Measurements from ENCODE around the gene AHNAK. TPM values are rescaled to one million over a fixed set of nuclear protein-coding genes. Genes with fewer than 3 reads are reported as not detected.

AHNAK gene
- total and polyA plus RNA-seq, 2 of the 8 experiments (the other 6 are each of a cell fraction or from before 2014, with no cell fraction given), result 2.0 to 5.8 TPM

DNA sequence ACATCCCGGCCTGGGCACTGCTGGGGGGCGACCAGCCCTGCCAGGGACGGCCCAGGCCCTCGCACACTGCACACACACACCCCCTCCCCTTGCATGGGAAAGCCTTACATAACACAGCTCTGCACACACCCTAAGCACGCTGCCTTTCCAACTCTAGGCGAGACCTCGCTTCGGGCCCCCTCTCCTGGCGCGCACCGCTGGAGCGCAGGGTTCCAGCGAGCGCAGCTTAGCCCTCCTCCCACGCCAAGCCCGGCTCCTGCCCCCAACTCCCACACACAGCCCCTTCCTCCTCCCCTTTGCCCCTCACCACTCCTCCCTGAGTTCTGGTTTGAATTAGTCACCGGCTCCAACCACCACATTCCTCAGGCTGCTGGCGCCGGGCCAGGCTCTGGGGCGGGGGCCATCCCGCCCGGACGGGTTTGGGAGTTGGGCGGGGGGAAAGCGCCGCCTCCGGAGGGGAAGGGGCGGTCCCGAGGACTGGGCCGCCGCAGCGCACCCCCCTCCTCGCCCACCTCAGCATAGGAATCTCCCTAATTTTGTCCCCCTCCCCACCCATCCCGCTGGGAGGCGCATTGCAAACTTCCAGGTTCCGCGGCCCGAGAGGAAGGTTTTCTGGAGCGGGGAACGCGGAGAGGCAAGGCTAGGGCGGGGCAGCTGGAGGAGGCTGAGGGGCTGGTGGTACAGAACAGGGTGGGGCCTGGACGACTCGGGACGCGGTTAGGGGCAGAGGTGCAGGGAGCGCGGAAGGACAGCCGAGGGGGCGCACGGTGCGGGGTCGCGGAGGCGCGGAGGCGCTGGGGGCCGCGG is 966 bp downstream of the AHNAK start (continued):
- TF ChIP-seq, protein P1, sequence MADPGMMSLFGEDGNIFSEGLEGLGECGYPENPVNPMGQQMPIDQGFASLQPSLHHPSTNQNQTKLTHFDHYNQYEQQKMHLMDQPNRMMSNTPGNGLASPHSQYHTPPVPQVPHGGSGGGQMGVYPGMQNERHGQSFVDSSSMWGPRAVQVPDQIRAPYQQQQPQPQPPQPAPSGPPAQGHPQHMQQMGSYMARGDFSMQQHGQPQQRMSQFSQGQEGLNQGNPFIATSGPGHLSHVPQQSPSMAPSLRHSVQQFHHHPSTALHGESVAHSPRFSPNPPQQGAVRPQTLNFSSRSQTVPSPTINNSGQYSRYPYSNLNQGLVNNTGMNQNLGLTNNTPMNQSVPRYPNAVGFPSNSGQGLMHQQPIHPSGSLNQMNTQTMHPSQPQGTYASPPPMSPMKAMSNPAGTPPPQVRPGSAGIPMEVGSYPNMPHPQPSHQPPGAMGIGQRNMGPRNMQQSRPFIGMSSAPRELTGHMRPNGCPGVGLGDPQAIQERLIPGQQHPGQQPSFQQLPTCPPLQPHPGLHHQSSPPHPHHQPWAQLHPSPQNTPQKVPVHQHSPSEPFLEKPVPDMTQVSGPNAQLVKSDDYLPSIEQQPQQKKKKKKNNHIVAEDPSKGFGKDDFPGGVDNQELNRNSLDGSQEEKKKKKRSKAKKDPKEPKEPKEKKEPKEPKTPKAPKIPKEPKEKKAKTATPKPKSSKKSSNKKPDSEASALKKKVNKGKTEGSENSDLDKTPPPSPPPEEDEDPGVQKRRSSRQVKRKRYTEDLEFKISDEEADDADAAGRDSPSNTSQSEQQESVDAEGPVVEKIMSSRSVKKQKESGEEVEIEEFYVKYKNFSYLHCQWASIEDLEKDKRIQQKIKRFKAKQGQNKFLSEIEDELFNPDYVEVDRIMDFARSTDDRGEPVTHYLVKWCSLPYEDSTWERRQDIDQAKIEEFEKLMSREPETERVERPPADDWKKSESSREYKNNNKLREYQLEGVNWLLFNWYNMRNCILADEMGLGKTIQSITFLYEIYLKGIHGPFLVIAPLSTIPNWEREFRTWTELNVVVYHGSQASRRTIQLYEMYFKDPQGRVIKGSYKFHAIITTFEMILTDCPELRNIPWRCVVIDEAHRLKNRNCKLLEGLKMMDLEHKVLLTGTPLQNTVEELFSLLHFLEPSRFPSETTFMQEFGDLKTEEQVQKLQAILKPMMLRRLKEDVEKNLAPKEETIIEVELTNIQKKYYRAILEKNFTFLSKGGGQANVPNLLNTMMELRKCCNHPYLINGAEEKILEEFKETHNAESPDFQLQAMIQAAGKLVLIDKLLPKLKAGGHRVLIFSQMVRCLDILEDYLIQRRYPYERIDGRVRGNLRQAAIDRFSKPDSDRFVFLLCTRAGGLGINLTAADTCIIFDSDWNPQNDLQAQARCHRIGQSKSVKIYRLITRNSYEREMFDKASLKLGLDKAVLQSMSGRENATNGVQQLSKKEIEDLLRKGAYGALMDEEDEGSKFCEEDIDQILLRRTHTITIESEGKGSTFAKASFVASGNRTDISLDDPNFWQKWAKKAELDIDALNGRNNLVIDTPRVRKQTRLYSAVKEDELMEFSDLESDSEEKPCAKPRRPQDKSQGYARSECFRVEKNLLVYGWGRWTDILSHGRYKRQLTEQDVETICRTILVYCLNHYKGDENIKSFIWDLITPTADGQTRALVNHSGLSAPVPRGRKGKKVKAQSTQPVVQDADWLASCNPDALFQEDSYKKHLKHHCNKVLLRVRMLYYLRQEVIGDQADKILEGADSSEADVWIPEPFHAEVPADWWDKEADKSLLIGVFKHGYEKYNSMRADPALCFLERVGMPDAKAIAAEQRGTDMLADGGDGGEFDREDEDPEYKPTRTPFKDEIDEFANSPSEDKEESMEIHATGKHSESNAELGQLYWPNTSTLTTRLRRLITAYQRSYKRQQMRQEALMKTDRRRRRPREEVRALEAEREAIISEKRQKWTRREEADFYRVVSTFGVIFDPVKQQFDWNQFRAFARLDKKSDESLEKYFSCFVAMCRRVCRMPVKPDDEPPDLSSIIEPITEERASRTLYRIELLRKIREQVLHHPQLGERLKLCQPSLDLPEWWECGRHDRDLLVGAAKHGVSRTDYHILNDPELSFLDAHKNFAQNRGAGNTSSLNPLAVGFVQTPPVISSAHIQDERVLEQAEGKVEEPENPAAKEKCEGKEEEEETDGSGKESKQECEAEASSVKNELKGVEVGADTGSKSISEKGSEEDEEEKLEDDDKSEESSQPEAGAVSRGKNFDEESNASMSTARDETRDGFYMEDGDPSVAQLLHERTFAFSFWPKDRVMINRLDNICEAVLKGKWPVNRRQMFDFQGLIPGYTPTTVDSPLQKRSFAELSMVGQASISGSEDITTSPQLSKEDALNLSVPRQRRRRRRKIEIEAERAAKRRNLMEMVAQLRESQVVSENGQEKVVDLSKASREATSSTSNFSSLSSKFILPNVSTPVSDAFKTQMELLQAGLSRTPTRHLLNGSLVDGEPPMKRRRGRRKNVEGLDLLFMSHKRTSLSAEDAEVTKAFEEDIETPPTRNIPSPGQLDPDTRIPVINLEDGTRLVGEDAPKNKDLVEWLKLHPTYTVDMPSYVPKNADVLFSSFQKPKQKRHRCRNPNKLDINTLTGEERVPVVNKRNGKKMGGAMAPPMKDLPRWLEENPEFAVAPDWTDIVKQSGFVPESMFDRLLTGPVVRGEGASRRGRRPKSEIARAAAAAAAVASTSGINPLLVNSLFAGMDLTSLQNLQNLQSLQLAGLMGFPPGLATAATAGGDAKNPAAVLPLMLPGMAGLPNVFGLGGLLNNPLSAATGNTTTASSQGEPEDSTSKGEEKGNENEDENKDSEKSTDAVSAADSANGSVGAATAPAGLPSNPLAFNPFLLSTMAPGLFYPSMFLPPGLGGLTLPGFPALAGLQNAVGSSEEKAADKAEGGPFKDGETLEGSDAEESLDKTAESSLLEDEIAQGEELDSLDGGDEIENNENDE (IDR thresholded peaks at IDR 0.05; ENCODE audit: insufficient replicate concordance, low read length), result no peak
- TF ChIP-seq MAX (IDR thresholded peaks at IDR 0.05), result peak; percentile 58
- no peak for TF ChIP-seq CBX8 (IDR thresholded peaks at IDR 0.05; ENCODE audit: borderline replicate concordance, low read depth, low read length)
- no peak for TF ChIP-seq TBP (IDR thresholded peaks at IDR 0.05; ENCODE audit: low read depth, low read length)
- TF ChIP-seq ATF3 (IDR thresholded peaks at IDR 0.05; ENCODE audit: insufficient read depth, low read depth, low read length), result no peak
- no peak; a peak in 1 of 4 replicates for TF ChIP-seq SIN3A (conservative IDR thresholded peaks at IDR 0.05 in 1 of 2, IDR thresholded peaks at IDR 0.05 in 1 of 2; ENCODE audit: low read depth in 1 of 2, low read length in 2 of 2)
- TF ChIP-seq SRF (IDR thresholded peaks at IDR 0.05; ENCODE audit: low read depth, low read length), result no peak
- TF ChIP-seq SUZ12 (IDR thresholded peaks at IDR 0.05; ENCODE audit: low read length), result no peak; the same call in 1 of the 2 replicates
- peak; percentile 33; the same call in 1 of the 2 replicates for TF ChIP-seq POLR2AphosphoS5 (IDR thresholded peaks at IDR 0.05; ENCODE audit: low read depth, low read length)
